ENCODE data around the gene ATP6V1G2.

Gene ATP6V1G2

DNA sequence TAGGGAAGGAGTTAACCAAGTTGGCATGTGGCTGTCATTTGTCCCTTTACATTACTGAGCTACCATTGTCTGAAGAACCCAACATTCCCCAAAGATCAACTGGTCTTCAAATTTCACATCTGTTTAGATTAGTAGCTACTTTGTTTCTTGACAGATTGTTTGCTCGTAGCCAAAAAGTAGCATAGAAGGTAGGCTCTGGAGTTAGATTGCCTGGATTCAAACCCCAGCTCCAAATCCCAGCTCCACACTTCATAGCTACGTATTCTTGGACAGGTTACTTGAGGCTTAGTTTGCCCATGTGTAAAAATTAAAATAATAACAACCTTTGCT is 2.1 kb upstream of the ATP6V1G2 start:
- DNase-seq (ENCODE audit: low read depth in 1 of 2, low spot score in 1 of 2): no peak

DNA sequence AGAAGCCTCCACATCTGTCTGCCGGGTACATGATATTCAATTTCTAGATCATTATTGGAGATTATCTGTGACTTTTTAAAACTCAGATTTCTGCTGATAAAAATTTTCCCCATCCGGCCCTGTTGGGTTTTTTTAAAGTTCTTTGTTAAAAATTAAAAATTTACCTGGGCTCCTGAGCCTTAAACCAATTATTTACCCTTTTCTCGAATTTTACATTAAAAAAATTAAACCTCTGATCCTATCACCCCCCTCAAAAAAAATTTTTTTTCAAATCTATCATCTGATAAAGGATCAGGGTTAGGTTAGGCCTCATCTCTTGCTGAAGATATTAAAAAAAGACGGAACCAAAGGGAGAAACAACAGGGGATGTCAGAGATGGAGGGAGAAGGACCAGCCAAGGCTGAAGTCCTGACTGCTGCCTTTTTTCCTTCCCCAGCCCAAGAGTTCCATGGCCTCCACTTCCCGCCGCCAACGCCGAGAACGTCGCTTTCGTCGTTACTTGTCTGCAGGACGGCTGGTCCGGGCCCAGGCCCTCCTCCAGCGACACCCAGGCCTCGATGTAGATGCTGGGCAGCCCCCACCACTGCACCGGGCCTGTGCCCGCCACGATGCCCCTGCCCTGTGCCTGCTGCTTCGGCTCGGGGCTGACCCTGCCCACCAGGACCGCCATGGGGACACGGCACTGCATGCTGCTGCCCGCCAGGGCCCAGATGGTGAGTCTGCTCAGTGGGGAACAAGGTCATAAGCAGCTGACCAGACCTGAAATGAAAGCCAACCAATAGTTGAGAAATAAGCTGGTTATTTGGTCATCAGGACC is 1.5 kb upstream of the ATP6V1G2 start:
- DNase-seq (ENCODE audit: low read depth in 1 of 2, low spot score in 1 of 2): no peak

DNA sequence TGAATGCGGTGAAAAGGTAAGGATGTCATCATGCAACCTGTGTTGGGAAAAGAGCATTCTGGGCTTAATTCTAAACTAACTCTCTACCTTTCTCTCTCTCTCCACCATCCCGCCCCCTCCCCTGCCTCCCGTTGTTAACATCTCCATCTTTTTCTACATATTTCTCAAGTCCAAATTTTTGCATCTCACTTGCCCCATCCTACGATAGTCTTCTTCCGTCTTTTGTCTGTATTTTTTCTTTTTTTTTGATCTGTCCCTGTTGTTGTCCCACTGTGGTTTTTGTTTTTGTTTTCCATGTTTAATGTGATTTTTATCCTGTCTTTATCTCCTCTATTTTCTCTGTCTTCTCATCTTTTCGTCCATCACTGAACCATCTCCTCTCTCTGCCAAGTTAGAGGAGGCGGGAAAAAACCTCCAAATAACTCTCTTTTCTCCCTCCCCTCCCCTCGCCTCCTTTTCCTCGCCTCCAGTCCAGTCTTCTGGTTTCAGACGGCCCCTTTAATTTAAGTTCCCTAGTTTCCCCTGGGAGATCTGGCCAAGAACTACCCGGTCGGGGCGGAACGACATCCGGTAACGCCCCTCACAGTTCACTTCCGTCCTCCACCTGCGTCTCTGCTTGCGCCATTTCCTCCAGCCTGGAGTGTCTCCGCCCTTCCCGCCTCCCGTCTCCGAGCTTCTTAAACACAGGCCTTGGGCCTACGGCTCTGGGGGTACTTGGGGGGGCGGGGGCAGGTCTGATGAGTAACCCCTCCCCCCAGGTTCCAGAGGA is 734 bp upstream of the ATP6V1G2 start, which contains the start of gene NFKBIL1:
NFKBIL1 (plus strand) TSS at position 651 of the 769 bp plus-strand sequence; CDS start at position 738, 87 bp downstream.
- DNase-seq (ENCODE audit: low read depth in 1 of 2, low spot score in 1 of 2): peak; percentile 77 to 91

DNA sequence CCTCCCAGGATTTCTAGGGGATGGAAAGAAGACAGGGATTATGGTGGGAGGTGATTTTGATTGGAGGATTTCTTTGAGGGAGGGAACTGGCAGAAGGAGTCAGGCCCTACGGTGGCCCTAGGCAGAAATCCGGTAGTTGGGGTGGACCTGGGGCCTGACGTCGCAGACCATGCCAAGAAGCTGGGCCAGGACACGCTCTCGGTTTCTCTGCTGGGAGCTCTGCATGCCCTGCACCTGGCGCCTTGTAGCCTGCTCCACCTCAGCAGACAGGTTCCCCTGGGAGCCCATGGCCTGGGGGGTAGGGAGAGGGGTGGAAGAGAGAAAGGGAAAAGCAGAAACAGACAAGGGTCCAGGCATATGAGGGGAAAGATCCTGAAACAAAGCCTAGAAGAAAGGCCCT is 1.1 kb downstream of the ATP6V1G2 start:
- no peak for DNase-seq (ENCODE audit: low read depth in 1 of 2, low spot score in 1 of 2)

DNA sequence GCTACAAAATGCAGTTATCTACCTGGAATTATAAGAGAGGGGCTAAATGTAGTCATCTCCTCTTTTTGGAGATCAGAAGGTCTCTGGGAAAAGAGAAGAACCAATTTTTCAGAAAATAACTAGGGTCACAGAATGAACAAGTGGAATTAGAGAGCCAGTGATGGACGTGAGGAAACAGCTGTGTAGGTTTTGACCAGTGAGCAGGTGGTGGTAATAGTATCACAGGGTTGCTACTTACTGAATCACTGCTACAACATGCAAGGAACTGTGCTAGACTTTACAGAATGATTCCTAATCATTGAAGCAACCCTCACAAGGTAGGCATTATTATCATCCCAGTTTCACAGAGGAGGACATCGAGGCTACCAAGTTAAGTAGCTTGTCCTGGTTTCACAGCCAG is 1.7 kb downstream of the ATP6V1G2 start:
- no peak for DNase-seq (ENCODE audit: low read depth in 1 of 2, low spot score in 1 of 2)

DNA sequence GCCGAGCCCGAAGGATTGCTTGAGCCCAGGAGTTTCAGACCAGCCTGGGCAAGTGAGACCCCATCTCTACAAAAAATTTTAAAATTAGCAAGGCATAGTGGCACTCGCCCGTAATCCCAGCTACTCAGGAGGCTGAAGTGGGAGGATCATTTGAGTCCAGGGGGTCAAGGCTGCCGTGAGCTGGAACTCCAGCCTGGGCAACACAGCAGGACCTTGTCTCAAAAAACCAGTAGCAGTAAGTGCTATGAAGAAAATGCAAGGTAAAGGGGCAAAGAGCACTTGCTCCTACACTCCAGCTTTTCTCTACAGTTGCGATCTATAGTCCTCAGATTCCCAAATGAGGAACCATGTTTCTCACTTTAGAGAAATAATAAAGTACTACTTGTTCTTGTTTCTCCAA is 2.8 kb downstream of the ATP6V1G2 start:
- DNase-seq (ENCODE audit: low read depth in 1 of 2, low spot score in 1 of 2): no peak

DNA sequence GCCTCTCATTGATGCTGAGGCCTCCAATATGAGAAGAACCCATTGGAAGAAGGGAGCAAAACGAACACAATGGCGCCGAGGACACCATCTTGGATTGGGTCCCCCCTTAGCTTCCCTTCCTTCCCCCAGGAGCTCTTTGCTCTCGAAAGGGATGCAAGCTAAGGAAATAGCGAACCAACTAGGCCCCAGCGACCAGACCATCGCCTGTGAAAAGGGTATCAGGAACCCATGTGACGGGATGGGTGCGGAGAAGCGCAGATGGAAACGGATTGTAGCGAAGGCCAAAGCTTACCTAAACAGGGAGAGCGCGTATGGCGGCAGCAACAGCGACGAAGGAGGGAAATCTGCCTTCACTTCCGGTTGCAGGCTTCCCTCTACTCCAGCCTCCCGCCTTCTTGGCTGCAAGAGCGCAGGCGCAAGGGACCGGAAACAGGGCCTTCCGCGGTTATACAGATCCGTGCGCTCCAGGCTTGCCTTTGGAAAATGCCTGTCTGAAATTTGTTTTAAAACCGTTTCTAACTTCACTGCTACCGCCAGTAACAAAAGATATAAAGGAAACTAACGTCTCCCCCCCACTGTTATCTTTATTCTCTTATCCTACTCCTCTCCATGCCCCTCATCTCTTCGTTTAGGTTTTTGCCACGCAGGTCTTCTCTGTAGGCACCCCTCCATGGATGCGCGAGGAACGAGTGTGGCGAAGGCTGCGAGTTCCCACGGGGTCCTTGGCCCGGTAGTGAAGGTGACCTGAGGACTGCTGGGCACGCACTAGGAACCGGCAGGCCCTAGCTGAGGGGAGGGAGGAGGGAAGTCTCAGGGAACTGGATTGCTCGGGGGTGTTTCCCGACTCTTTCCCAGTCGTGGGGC is 4.5 kb downstream of the ATP6V1G2 start, which contains the start of gene DDX39B:
DDX39B (minus strand) TSS at position 346 of the 864 bp plus-strand sequence. CDS start 1,471 bp downstream, outside the sequence.
- peak; percentile 83 to 94 for DNase-seq (ENCODE audit: low read depth in 1 of 2, low spot score in 1 of 2)

DNA sequence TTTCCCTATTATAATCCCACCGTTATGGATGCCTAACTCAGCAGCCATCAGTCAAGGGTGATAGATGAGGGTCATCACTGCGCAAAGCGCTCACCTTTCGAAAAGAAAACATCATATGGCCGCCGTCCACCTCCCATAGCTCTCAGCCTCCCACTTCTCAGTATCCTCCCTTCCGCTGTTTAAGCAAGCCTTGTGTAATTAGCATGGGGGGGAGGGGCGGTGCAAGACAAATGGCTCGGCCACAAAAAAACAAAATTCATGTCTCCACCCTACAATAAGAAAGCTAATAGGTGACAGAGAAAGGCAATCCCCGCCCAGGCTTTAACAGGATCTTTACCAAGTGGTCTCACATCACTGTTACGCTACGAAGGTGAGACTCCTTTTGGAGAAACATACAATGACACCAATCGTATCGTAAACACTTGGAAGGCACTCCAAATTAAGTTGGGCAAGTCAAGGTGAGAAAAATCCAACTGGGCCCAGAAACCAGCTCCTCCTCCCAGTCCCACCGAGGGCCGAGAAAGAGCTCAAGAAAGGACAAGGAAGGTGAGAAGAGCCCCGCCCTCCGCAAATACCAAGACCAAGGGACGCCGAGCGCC is 5.2 kb downstream of the ATP6V1G2 start:
- DNase-seq (ENCODE audit: low read depth in 1 of 2, low spot score in 1 of 2): peak in 1 of 2 donors; percentile 44

DNA sequence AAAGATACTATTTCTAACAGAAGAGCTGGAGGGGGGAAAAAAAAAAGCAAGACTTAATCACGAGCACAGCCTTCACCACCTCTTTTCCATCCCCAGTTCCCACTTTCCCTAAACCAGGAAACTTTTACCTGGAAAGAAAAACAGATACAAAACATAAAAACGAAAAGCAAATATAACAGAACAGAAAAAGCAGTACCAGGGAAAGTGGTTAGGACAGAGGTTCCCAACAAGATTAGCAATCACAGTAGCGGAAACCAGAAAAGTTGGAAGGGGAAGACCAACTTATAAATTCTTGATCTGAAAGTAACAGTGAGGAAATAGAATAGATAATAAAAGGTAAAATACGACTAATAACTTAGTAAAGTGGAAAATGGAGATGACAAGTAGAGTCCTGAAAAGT is 5.8 kb downstream of the ATP6V1G2 start:
- DNase-seq (ENCODE audit: low read depth in 1 of 2, low spot score in 1 of 2): no peak

DNA sequence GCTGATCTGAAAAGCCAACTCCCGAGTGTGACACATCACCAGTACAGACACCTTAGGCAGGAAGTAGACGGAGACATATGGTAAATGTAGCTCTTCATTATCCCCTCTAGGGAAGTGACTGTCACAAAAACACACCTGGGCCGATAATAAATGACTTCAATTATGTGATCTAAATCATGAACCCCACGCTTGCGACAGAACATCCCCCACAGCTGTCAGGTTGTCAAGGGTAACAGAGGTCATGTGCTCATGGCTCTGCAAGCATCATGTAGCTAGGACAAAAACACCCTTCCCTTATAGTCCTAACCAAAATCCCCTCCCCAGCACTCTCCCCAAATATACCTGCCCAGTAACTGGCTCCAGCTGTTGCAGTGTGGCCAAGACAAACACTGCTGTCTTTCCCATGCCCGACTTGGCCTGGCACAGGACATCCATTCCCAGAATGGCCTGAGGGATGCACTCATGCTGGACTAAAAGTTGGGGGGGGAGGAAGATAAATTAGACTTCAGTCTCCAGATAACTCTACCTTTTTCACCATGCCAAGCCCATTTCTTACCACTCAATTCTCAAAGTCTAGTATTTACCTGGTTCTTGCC is 7.5 kb downstream of the ATP6V1G2 start:
- DNase-seq (ENCODE audit: low read depth in 1 of 2, low spot score in 1 of 2): no peak

DNA sequence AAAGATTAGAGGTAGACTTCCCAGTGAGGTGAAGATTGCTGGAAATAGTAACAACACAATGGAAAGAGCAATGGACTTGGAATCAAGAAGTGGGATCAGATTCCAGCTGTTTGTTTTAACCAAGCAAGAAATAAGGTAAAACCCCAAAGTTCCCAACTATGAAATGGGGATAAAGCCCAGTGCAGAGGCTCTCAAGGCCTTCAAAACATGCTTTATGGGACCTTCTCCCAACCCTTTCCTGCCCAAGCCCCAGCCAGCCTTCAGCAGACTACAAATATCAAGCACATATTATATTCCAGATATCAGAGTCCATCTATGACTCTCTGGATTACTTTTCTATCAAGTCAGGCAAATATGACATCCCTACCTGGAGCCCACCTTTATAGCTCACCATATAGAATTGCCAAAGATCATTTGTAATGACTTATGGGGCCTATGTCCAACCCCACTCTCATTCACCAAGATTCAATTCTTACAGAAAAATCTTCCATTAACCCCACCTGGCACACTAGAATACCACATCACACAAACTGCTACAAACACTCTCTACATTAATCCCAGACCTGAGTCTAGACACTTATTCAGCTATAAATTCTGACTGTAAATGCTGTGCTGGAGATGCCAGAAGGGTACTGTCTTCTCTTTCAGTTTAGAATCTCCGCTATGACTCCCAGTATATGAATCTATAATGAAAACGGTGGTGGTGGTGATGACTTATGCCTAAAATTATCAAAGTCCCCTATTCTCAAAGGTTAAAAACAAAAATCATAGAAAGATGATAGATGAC is 10.7 kb downstream of the ATP6V1G2 start:
- DNase-seq (ENCODE audit: low read depth in 1 of 2, low spot score in 1 of 2): no peak

DNA sequence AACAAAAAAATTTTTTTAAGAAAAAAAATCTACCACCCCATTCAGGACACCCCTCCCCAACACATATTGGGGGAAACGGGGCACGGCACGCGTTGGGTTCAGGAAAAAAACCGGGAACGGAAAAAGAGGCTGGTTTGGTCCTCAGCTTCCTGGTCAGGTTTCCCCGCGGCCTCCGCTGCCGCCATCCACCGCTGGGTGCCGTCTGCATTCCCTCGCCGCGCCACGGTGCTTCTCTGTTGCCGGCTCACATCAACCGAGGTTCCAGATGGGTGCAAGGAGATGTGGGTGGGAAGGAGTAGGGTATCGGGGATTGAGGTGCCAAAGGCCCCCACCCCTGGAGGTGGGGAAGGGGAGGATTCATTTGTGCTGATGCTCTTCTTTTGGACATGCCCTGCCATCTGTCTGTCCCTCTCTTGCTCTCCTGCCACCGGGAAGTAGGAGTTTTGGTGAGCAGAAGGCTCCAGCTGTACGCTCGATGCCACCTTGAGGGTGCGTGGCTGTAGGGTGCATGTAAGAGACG is 11.8 kb downstream of the ATP6V1G2 start:
- DNase-seq (ENCODE audit: low read depth in 1 of 2, low spot score in 1 of 2): no peak

DNA sequence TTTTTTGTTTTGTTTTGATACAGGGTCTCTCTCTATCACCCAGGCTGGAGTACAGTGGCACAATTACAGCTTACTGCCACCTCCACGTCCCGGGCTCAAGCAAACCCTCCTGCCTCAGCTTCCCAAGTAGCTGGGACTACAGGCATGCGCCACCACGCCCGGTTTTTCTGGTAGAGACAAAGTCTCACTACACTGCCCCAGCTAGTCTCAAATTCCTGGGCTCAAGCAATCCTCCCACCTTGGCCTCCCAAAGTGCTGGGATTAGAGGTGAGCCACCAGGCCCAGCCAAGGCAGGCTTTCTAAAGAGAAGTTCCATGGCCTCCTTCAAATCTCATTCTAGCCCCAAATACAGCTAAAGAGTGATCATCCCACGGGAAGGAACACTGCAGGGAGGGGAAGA is 12.4 kb downstream of the ATP6V1G2 start:
- no peak for DNase-seq (ENCODE audit: low read depth in 1 of 2, low spot score in 1 of 2)

DNA sequence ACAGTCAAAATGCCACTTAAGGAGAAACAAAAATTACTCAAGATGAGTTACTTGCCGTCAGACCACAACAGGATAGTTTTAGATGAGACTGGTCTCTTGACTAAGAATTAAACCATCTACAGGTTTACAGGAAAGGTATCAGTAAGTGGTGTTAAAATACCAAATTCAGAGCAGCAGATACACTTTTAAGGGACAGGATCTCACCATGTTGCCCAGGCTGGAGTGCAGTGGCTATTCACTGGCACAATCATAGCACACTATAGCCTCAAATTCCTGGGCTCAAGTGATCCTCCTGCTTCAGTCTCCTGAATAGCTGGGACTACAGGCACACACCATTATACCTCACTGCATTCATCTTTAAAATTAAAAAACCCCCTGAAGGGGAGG is 13.0 kb downstream of the ATP6V1G2 start:
- no peak for DNase-seq (ENCODE audit: low read depth in 1 of 2, low spot score in 1 of 2)

DNA sequence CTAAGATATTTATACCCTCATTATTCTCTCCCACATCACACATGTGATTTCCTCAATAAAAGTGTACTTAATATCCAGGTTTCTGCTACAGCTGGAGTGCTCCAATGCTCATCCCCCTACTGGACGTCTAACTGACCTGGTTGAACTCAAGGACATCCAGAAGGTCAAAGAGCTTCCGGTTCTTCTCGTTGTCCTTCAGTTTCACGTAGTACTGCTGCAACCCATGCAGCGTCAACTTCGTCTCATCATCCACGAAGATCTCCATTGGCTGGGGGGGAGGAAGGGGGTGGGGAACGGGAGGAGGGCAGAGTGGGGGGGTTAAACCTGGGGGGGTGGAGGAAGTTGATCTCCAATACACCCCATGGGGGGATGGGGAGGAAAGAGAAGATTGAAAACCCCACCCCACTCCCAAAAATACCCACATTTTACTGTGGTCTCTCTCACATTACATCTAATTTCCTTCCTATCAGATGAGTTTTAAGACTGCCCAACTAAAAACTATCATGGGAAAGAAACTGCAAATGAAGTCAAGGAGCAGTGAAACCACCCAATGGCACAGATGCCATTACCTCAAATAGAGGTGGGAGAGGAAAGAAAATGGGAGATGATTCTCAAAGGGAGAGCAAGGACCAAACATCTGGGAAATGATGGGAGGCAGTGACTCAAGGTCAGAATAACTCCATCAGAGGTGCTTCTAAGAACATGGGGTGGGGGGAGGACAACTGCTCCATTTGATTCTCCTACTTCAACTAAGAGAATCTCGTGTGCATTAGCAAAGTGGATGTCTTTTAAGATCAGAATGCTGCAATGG is 13.6 kb downstream of the ATP6V1G2 start:
- DNase-seq (ENCODE audit: low read depth in 1 of 2, low spot score in 1 of 2): no peak

DNA sequence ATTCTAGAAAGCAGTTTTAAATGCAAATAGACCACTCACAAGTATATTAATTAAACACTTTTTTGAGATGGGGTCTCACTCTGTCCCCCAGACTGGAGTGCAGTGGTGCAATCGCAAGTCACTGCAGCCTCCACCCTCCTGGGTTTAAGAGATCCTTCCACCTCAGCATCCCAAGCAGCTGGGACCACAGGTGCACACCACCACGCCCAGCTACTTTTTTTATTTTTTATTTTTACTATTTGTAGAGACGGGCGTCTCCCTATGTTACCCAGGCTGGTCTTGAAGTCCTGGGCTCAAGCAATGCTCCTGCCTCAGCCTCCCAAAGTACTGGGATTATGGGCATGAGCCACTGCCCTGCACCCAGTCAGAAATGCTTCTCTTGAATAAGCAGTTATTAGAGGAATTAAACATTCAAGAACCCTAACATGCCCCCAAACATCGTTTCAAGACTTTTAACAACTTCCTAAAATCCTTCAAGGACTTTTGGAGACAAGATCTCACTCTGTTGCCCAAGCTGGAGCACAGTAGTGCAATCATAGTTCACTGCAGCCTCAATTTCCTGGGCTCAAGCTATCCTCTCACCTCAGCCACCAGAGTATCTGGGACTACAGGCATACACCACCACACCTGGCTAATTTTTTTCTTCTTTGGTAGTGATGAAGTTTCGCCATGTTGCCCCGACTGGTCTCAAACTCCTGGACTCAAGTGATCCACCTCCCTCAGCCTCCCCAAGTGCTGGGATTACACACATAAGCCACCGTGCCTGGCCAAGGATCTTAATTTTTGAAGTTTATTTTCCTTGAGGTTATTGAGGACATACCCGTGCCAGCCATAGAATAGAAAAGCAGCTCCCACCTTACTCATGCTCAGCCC is 14.4 kb downstream of the ATP6V1G2 start:
- DNase-seq (ENCODE audit: low read depth in 1 of 2, low spot score in 1 of 2): no peak

DNA sequence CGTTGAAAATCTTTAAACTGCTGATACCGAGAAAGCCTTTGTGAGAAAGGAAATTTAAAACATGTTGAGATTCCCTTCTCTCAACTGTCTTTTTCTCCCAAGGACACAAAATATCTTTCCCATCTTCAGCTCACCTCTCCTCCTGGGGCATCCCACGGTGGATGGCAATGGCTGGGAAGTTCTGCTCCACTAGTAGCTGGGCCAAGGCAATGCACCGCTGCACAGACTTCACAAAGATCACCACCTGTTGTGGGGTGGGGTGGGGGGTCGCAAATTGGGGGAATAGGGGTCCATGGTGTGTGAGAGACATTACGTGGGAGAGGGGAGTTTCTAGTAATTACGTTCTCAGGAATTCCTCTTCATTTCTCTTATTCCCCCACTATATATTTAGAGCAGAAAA is 15.2 kb downstream of the ATP6V1G2 start:
- no peak for DNase-seq (ENCODE audit: low read depth in 1 of 2, low spot score in 1 of 2)

DNA sequence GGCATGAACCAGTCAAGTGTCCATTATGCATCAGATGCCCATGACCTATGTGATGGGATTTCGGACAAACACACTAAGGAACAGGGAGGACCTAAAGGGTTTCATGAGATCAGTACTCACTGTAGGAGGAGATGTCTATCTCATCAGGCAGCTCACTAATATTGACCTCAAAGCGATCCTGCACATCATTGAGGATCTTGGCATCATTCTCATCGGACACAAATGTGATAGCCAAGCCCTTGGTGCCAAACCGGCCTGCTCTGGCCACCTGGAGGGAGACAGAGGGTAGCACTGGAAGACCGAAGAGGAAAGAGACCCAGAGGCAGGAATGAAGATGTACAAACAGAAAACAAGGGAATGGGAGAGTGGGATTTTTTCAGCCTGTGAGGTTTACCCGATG is 15.7 kb downstream of the ATP6V1G2 start:
- DNase-seq (ENCODE audit: low read depth in 1 of 2, low spot score in 1 of 2): no peak
